WERI-Rb-1 (cell line): ENCODE data around the gene NADSYN1.

Source experiments
- DNase-seq: peaks from one replicate; pipeline ENCODE4 v3.0.0-alpha.2; 2020
- H3K27ac ChIP-seq: fragments of 250-450 bp; sonication (Bioruptor Pico); 2 replicates; pipeline ENCODE4 v1.5.1; 2020; ENCODE audit warnings: mild to moderate bottlenecking, moderate library complexity
- H3K27me3 ChIP-seq: fragments of 250-450 bp; sonication (Bioruptor Pico); 2 replicates; pipeline ENCODE4 v1.5.1; 2021; ENCODE audit warnings: mild to moderate bottlenecking, low read depth, moderate library complexity; ENCODE audit not compliant: insufficient read depth, severe bottlenecking
- H3K36me3 ChIP-seq: fragments of 250-450 bp; sonication (Bioruptor Pico); 2 replicates; pipeline ENCODE4 v1.5.1; 2020; ENCODE audit warnings: mild to moderate bottlenecking, moderate library complexity
- H3K4me3 ChIP-seq: 2 replicates; pipeline ENCODE4 v1.5.1; 2011; ENCODE audit warnings: low read depth, mild to moderate bottlenecking, control low read depth, low read length
- H3K9me3 ChIP-seq: fragments of 250-450 bp; sonication (Bioruptor Pico); 2 replicates; pipeline ENCODE4 v1.5.1; 2021; ENCODE audit warnings: mild to moderate bottlenecking, moderate library complexity; ENCODE audit not compliant: severe bottlenecking
- CTCF ChIP-seq: IDR thresholded peaks from 2 replicates; pipeline ENCODE4 v1.5.1; 2011; ENCODE audit warnings: low read depth, mild to moderate bottlenecking, control low read depth, inconsistent platforms, low read length

NADSYN1 gene

GRCh38 chr11:71548120-71548519 lies 95.1 kb downstream of the NADSYN1 start, which contains the start of gene KRTAP5-9:
Gene KRTAP5-9, plus strand, starts transcription at chr11:71548420. Its CDS starts 238 bp downstream, at chr11:71548658.
- no peak within 1 kb of the TSS for H3K4me3 ChIP-seq
- DNase-seq, result no peak
- no peak within 1 kb of the TSS for H3K27ac ChIP-seq
- no peaks in the 10 kb centered on the region for H3K36me3 ChIP-seq
- no peaks in the 10 kb centered on the region for H3K9me3 ChIP-seq
- no peaks in the 10 kb centered on the region for H3K27me3 ChIP-seq
- no peak for TF ChIP-seq CTCF

- Histone ChIP-seq H3K27me3 (no peaks in the 10 kb centered on the region), H3K27ac (no peak overlapping the region), H3K9me3 (no peaks in the 10 kb centered on the region), H3K36me3 (no peaks in the 10 kb centered on the region), H3K4me3 (no peak overlapping the region)
- TF ChIP-seq CTCF, result no peak
- no peak for DNase-seq
Observed at GRCh38 chr11:71548716-71549151, 95.7 kb downstream of the NADSYN1 start.
